Measurements from ENCODE around the gene XRCC4. TPM values are rescaled to one million over a fixed set of nuclear protein-coding genes. Genes with fewer than 3 reads are reported as not detected.
"Not testable (repeated sequence)": the region's sequence is repeated elsewhere in the genome, so short reads cannot be mapped to it uniquely, and the experiment has no call there.

Gene XRCC4
- total RNA-seq, 2 donors from 2014 or later = 12.3 to 13.4 TPM

GRCh38 chr5:83337453-83338035 lies 260.2 kb downstream of the XRCC4 start:
- Mint-ChIP-seq H3K9me3 (peaks cover 0 to 2% of the 10 kb centered on the region in 2 donors), H3K27ac (no peak overlapping the region), H3K27me3 (ENCODE audit: low read depth) (no peaks in the 10 kb centered on the region), H3K4me1 (ENCODE audit: low read depth) (peaks cover 14% of the 10 kb centered on the region), H3K4me3 (no peak overlapping the region), H3K36me3 (ENCODE audit: insufficient read depth in 2 of 2) (no peaks in the 10 kb centered on the region)
- ATAC-seq (replicated peaks in 1 of 2) (no peak), DNase-seq (no peak)

- Mint-ChIP-seq H3K27ac (peak overlapping the region; percentile 96), H3K4me3 (peak overlapping the region; percentile 32 to 42), H3K36me3 (ENCODE audit: insufficient read depth in 2 of 2) (no peaks in the 10 kb centered on the region), H3K4me1 (ENCODE audit: low read depth) (peaks cover 14% of the 10 kb centered on the region), H3K9me3 (peaks cover 0 to 2% of the 10 kb centered on the region in 2 donors), H3K27me3 (ENCODE audit: low read depth) (no peaks in the 10 kb centered on the region)
- ATAC-seq (replicated peaks in 1 of 2) (peak; percentile 79 to 92), DNase-seq (no peak)
These were observed 263.2 kb downstream of the XRCC4 start for GRCh38 chr5:83340511-83340918.

GRCh38 chr5:83341815-83342334 lies 264.5 kb downstream of the XRCC4 start:
- Mint-ChIP-seq H3K4me1 (ENCODE audit: low read depth) (peaks cover 14% of the 10 kb centered on the region), H3K27me3 (ENCODE audit: low read depth) (no peaks in the 10 kb centered on the region), H3K4me3 (no peak overlapping the region), H3K36me3 (ENCODE audit: insufficient read depth in 2 of 2) (peaks cover 0 to 4% of the 10 kb centered on the region in 2 donors), H3K27ac (no peak overlapping the region), H3K9me3 (peaks cover 0 to 2% of the 10 kb centered on the region in 2 donors)
- DNase-seq = no peak
- ATAC-seq (replicated peaks in 1 of 2) = no peak

GRCh38 chr5:83342465-83342864 lies 265.1 kb downstream of the XRCC4 start:
- Mint-ChIP-seq H3K4me3 (no peak overlapping the region), H3K27ac (no peak overlapping the region), H3K27me3 (ENCODE audit: low read depth) (no peaks in the 10 kb centered on the region), H3K9me3 (peaks cover 4 to 5% of the 10 kb centered on the region in 2 donors), H3K4me1 (ENCODE audit: low read depth) (peaks cover 14% of the 10 kb centered on the region), H3K36me3 (ENCODE audit: insufficient read depth in 2 of 2) (peaks cover 4 to 9% of the 10 kb centered on the region in 2 donors)
- DNase-seq (no peak), ATAC-seq (replicated peaks in 1 of 2) (no peak)

- ATAC-seq (replicated peaks in 1 of 2) = no peak
- H3K4me3 Mint-ChIP-seq = no peak overlapping the region
- no peak overlapping the region for H3K27ac Mint-ChIP-seq
These were observed 266.0 kb downstream of the XRCC4 start for GRCh38 chr5:83343299-83343698.

GRCh38 chr5:83345423-83345822 lies 268.1 kb downstream of the XRCC4 start:
- H3K9me3 Mint-ChIP-seq = peaks cover 11 to 18% of the 10 kb centered on the region in 2 donors
- H3K4me3 Mint-ChIP-seq = no peak overlapping the region
- ATAC-seq (replicated peaks in 1 of 2) = no peak
- no peak for DNase-seq
- peaks cover 18 to 25% of the 10 kb centered on the region in 2 donors for H3K36me3 Mint-ChIP-seq (ENCODE audit: insufficient read depth in 2 of 2)
- no peaks in the 10 kb centered on the region for H3K27me3 Mint-ChIP-seq (ENCODE audit: low read depth)
- H3K4me1 Mint-ChIP-seq (ENCODE audit: low read depth) = peaks cover 6% of the 10 kb centered on the region
- H3K27ac Mint-ChIP-seq = no peak overlapping the region

More at GRCh38 chr5:83343299-83343698, 266.0 kb downstream of the XRCC4 start:
- Mint-ChIP-seq H3K9me3 (peaks cover 3 to 7% of the 10 kb centered on the region in 2 donors), H3K36me3 (ENCODE audit: insufficient read depth in 2 of 2) (peaks cover 10 to 16% of the 10 kb centered on the region in 2 donors), H3K27me3 (ENCODE audit: low read depth) (no peaks in the 10 kb centered on the region), H3K4me1 (ENCODE audit: low read depth) (peaks cover 14% of the 10 kb centered on the region)
- DNase-seq = no peak

- H3K9me3 Mint-ChIP-seq = peaks cover 11 to 18% of the 10 kb centered on the region in 2 donors
- H3K4me1 Mint-ChIP-seq (ENCODE audit: low read depth) = no peaks in the 10 kb centered on the region
- DNase-seq (no peak), ATAC-seq (replicated peaks in 1 of 2) (no peak)
- H3K4me3 Mint-ChIP-seq = no peak overlapping the region
- peaks cover 18 to 25% of the 10 kb centered on the region in 2 donors for H3K36me3 Mint-ChIP-seq (ENCODE audit: insufficient read depth in 2 of 2)
- no peaks in the 10 kb centered on the region for H3K27me3 Mint-ChIP-seq (ENCODE audit: low read depth)
- H3K27ac Mint-ChIP-seq = no peak overlapping the region
These were observed 271.0 kb downstream of the XRCC4 start for GRCh38 chr5:83348281-83348780.

- peaks cover 9 to 12% of the 10 kb centered on the region in 2 donors for H3K36me3 Mint-ChIP-seq (ENCODE audit: insufficient read depth in 2 of 2)
- no peak overlapping the region for H3K27ac Mint-ChIP-seq
- peaks cover 8 to 11% of the 10 kb centered on the region in 2 donors for H3K9me3 Mint-ChIP-seq
- H3K4me3 Mint-ChIP-seq = no peak overlapping the region
- no peaks in the 10 kb centered on the region for H3K27me3 Mint-ChIP-seq (ENCODE audit: low read depth)
- H3K4me1 Mint-ChIP-seq (ENCODE audit: low read depth) = no peaks in the 10 kb centered on the region
- DNase-seq (no peak), ATAC-seq (replicated peaks in 1 of 2) (no peak)
These were observed 275.9 kb downstream of the XRCC4 start for GRCh38 chr5:83353231-83353630.

- DNase-seq (no peak), ATAC-seq (replicated peaks in 1 of 2) (no peak)
- Mint-ChIP-seq H3K36me3 (ENCODE audit: insufficient read depth in 2 of 2) (peaks cover 6 to 10% of the 10 kb centered on the region in 2 donors), H3K27ac (no peak overlapping the region), H3K4me3 (no peak overlapping the region), H3K9me3 (peaks cover 7 to 9% of the 10 kb centered on the region in 2 donors), H3K4me1 (ENCODE audit: low read depth) (no peaks in the 10 kb centered on the region), H3K27me3 (ENCODE audit: low read depth) (no peaks in the 10 kb centered on the region)
These were observed 276.4 kb downstream of the XRCC4 start for GRCh38 chr5:83353774-83354173.

GRCh38 chr5:83354958-83355357 lies 277.6 kb downstream of the XRCC4 start:
- H3K9me3 Mint-ChIP-seq = peaks cover 3 to 4% of the 10 kb centered on the region in 2 donors
- no peaks in the 10 kb centered on the region for H3K4me1 Mint-ChIP-seq (ENCODE audit: low read depth)
- no peak overlapping the region for H3K27ac Mint-ChIP-seq
- no peak for DNase-seq
- no peaks in the 10 kb centered on the region for H3K27me3 Mint-ChIP-seq (ENCODE audit: low read depth)
- H3K36me3 Mint-ChIP-seq (ENCODE audit: insufficient read depth in 2 of 2) = peaks cover 0 to 4% of the 10 kb centered on the region in 2 donors
- H3K4me3 Mint-ChIP-seq = no peak overlapping the region
- no peak for ATAC-seq (replicated peaks in 1 of 2)

GRCh38 chr5:83355482-83356014 lies 278.2 kb downstream of the XRCC4 start:
- H3K27me3 Mint-ChIP-seq (ENCODE audit: low read depth); H3K9me3 Mint-ChIP-seq; DNase-seq; H3K4me1 Mint-ChIP-seq (ENCODE audit: low read depth); H3K36me3 Mint-ChIP-seq (ENCODE audit: insufficient read depth in 2 of 2); H3K27ac Mint-ChIP-seq; ATAC-seq (replicated peaks in 1 of 2); H3K4me3 Mint-ChIP-seq: not testable (repeated sequence)

- DNase-seq = no peak
- ATAC-seq (replicated peaks in 1 of 2) = no peak
- Mint-ChIP-seq H3K36me3 (ENCODE audit: insufficient read depth in 2 of 2) (peaks cover 0 to 3% of the 10 kb centered on the region in 2 donors), H3K27ac (no peak overlapping the region), H3K4me3 (no peak overlapping the region), H3K9me3 (peaks cover 0 to 4% of the 10 kb centered on the region in 2 donors), H3K4me1 (ENCODE audit: low read depth) (no peaks in the 10 kb centered on the region), H3K27me3 (ENCODE audit: low read depth) (no peaks in the 10 kb centered on the region)
These were observed 280.4 kb downstream of the XRCC4 start for GRCh38 chr5:83357621-83358231.

- Mint-ChIP-seq H3K9me3 (peaks cover 0 to 4% of the 10 kb centered on the region in 2 donors), H3K36me3 (ENCODE audit: insufficient read depth in 2 of 2) (no peaks in the 10 kb centered on the region), H3K27ac (no peak overlapping the region), H3K4me3 (no peak overlapping the region), H3K4me1 (ENCODE audit: low read depth) (no peaks in the 10 kb centered on the region), H3K27me3 (ENCODE audit: low read depth) (no peaks in the 10 kb centered on the region)
- no peak for ATAC-seq (replicated peaks in 1 of 2)
- DNase-seq = no peak
These were observed 283.2 kb downstream of the XRCC4 start for GRCh38 chr5:83360573-83360972.

Measured in activated T-cell treated with anti-CD3 and anti-CD28 coated beads, Interleukin-2, amount 50 U/mL, for 72 hours (primary cell).